ENCODE data around the gene CRBN.
A peak's percentile ranks its signal among the peaks of the same experiment; 100 is the strongest.

The CRBN gene

DNA sequence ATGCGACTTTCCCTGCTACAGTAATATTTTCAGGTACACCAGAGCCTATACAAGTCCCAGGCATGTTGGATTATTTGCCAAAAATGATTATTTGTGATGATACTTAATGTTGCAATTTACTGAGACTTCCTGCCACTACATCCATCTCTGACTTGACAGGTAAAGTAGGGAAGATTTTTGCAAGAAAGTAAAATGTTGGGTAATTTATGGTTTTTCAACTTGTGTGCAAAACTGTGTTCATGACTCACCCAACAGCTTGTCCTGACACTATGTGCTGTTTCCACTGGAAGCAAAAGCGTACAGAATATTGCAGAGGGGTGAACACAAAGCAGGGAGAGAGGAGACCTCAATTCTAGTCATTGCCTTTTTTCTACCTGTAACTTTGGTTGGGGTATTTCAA lies 5.4 kb upstream of the CRBN start:
- no peaks in the 10 kb centered on the region for H3K36me3 ChIP-seq (ENCODE audit: insufficient read depth, low read length)
- H3K27ac ChIP-seq: no peak overlapping the region
- H3K9ac ChIP-seq (ENCODE audit: insufficient read length): no peak overlapping the region
- DNase-seq (ENCODE audit: low read depth, low spot score): no peak
- no peaks in the 10 kb centered on the region for H3K9me3 ChIP-seq (ENCODE audit: low read depth, low read length)
- no peak overlapping the region for H3K4me3 ChIP-seq
- TF ChIP-seq EZH2 (IDR thresholded peaks at IDR 0.05) (no peak), FOXP2 (optimal IDR thresholded peaks at IDR 0.05; ENCODE audit: control extremely low read depth, extremely low read length, insufficient read depth) (no peak), POLR2AphosphoS5 (IDR thresholded peaks at IDR 0.05; ENCODE audit: borderline replicate concordance, low read depth, low read length) (no peak)

GRCh38 chr3:3180456-3180855 lies 965 bp upstream of the CRBN start:
- Histone ChIP-seq H3K36me3 (ENCODE audit: insufficient read depth, low read length) (no peaks in the 10 kb centered on the region), H3K9ac (ENCODE audit: insufficient read length) (no peak overlapping the region), H3K9me3 (ENCODE audit: low read depth, low read length) (no peaks in the 10 kb centered on the region), H3K4me3 (no peak overlapping the region), H3K27ac (no peak overlapping the region)
- DNase-seq (ENCODE audit: low read depth, low spot score): no peak
- TF ChIP-seq POLR2AphosphoS5 (IDR thresholded peaks at IDR 0.05; ENCODE audit: borderline replicate concordance, low read depth, low read length) (no peak), FOXP2 (optimal IDR thresholded peaks at IDR 0.05; ENCODE audit: control extremely low read depth, extremely low read length, insufficient read depth) (no peak), EZH2 (IDR thresholded peaks at IDR 0.05) (no peak)

GRCh38 chr3:3178498-3179328 lies 778 bp downstream of the CRBN start:
- peak overlapping the region; percentile 83 for H3K9ac ChIP-seq (ENCODE audit: insufficient read length)
- no peak for TF ChIP-seq EZH2 (IDR thresholded peaks at IDR 0.05)
- TF ChIP-seq FOXP2 (optimal IDR thresholded peaks at IDR 0.05; ENCODE audit: control extremely low read depth, extremely low read length, insufficient read depth): no peak
- TF ChIP-seq POLR2AphosphoS5 (IDR thresholded peaks at IDR 0.05; ENCODE audit: borderline replicate concordance, low read depth, low read length): no peak
- no peaks in the 10 kb centered on the region for H3K9me3 ChIP-seq (ENCODE audit: low read depth, low read length)
- peak overlapping the region; percentile 88 for H3K4me3 ChIP-seq
- H3K36me3 ChIP-seq (ENCODE audit: insufficient read depth, low read length): peaks cover 4% of the 10 kb centered on the region; the same call in 1 of the 2 replicates
- no peak for DNase-seq (ENCODE audit: low read depth, low spot score)
- H3K27ac ChIP-seq: no peak overlapping the region

GRCh38 chr3:3177861-3178497 lies 1.5 kb downstream of the CRBN start:
- no peak overlapping the region for H3K9ac ChIP-seq (ENCODE audit: insufficient read length)

DNA sequence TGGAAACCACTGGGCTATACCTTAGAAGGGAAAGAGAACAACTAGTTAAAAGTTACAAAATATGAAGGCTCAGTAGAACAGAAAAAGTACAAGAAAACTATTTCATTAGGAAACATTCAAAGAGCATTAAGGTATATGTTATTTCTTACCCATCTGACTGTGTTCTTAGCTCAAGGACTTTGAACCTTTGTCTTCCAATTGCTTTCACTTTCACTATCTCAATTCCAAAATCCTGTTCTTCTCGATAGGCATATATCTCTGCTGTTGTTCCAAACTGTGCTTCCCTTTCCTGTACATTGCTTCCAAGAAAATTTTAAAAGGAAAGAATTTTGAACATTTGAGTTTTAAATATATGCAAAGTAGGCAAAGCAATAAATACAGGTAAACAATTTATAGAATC lies 6.9 kb downstream of the CRBN start:
- Histone ChIP-seq H3K36me3 (ENCODE audit: insufficient read depth, low read length) (peaks cover 22% of the 10 kb centered on the region; the same call in 1 of the 2 replicates), H3K9ac (ENCODE audit: insufficient read length) (no peak overlapping the region), H3K9me3 (ENCODE audit: low read depth, low read length) (no peaks in the 10 kb centered on the region), H3K27ac (peak overlapping the region; percentile 77), H3K4me3 (no peak overlapping the region)
- TF ChIP-seq POLR2AphosphoS5 (IDR thresholded peaks at IDR 0.05; ENCODE audit: borderline replicate concordance, low read depth, low read length) (no peak), FOXP2 (optimal IDR thresholded peaks at IDR 0.05; ENCODE audit: control extremely low read depth, extremely low read length, insufficient read depth) (no peak), EZH2 (IDR thresholded peaks at IDR 0.05) (no peak)
- DNase-seq (ENCODE audit: low read depth, low spot score): no peak

More at GRCh38 chr3:3177861-3178497, 1.5 kb downstream of the CRBN start:
- TF ChIP-seq POLR2AphosphoS5 (IDR thresholded peaks at IDR 0.05; ENCODE audit: borderline replicate concordance, low read depth, low read length) (no peak), EZH2 (IDR thresholded peaks at IDR 0.05) (no peak), FOXP2 (optimal IDR thresholded peaks at IDR 0.05; ENCODE audit: control extremely low read depth, extremely low read length, insufficient read depth) (no peak)
- Histone ChIP-seq H3K9me3 (ENCODE audit: low read depth, low read length) (no peaks in the 10 kb centered on the region), H3K27ac (no peak overlapping the region), H3K4me3 (peak overlapping the region; percentile 88), H3K36me3 (ENCODE audit: insufficient read depth, low read length) (peaks cover 4% of the 10 kb centered on the region; the same call in 1 of the 2 replicates)
- DNase-seq (ENCODE audit: low read depth, low spot score): no peak

DNA sequence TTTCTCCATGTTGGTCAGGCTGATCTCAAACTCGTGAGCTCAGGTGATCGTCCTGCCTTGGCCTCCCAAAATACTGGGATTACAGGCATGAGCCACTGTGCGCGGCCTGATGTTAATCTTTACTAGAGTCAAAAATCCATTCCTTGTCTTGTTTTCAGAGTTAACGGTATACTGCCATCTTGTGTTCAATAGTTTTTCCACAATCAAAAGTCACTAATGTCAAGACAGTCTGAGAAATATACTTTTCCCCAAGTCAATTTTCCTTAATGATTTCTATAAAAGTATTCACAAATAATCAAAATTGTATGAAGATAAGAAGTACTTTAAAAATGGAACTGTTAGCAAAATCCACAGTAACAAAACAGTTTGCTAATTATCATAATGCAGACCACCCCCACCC lies 8.5 kb downstream of the CRBN start:
- peak; percentile 37 for DNase-seq (ENCODE audit: low read depth, low spot score)
- Histone ChIP-seq H3K36me3 (ENCODE audit: insufficient read depth, low read length) (peaks cover 35% of the 10 kb centered on the region), H3K4me3 (no peak overlapping the region), H3K9ac (ENCODE audit: insufficient read length) (no peak overlapping the region), H3K9me3 (ENCODE audit: low read depth, low read length) (no peaks in the 10 kb centered on the region), H3K27ac (no peak overlapping the region)
- TF ChIP-seq EZH2 (IDR thresholded peaks at IDR 0.05) (no peak), FOXP2 (optimal IDR thresholded peaks at IDR 0.05; ENCODE audit: control extremely low read depth, extremely low read length, insufficient read depth) (no peak), POLR2AphosphoS5 (IDR thresholded peaks at IDR 0.05; ENCODE audit: borderline replicate concordance, low read depth, low read length) (no peak)

DNA sequence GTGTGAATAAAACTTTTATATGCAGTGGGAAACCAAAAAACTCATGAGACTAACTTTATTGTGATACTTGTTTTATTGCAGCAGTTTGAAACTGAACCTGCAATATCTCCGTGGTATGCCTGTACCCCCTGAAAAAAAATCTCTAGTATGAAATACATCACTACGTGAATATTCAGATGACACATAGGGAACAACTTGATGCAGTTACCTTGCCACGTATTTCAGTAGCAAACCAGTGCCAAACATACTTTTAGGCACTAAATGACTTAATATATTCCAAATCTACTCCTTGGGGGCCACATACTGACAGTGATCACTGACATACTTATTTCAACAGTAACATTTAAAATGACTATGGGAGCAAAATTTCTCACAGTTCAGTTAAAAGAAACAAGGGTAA lies 13.8 kb downstream of the CRBN start:
- no peak overlapping the region for H3K27ac ChIP-seq
- H3K9me3 ChIP-seq (ENCODE audit: low read depth, low read length): no peaks in the 10 kb centered on the region
- no peak overlapping the region for H3K4me3 ChIP-seq
- TF ChIP-seq POLR2AphosphoS5 (IDR thresholded peaks at IDR 0.05; ENCODE audit: borderline replicate concordance, low read depth, low read length): no peak
- TF ChIP-seq EZH2 (IDR thresholded peaks at IDR 0.05): no peak
- TF ChIP-seq FOXP2 (optimal IDR thresholded peaks at IDR 0.05; ENCODE audit: control extremely low read depth, extremely low read length, insufficient read depth): no peak
- H3K36me3 ChIP-seq (ENCODE audit: insufficient read depth, low read length): peaks cover 36% of the 10 kb centered on the region
- no peak overlapping the region for H3K9ac ChIP-seq (ENCODE audit: insufficient read length)
- DNase-seq (ENCODE audit: low read depth, low spot score): no peak

GRCh38 chr3:3165241-3165640 lies 14.2 kb downstream of the CRBN start:
- Histone ChIP-seq H3K27ac (no peak overlapping the region), H3K36me3 (ENCODE audit: insufficient read depth, low read length) (peaks cover 36% of the 10 kb centered on the region), H3K9me3 (ENCODE audit: low read depth, low read length) (no peaks in the 10 kb centered on the region), H3K4me3 (no peak overlapping the region), H3K9ac (ENCODE audit: insufficient read length) (no peak overlapping the region)
- TF ChIP-seq POLR2AphosphoS5 (IDR thresholded peaks at IDR 0.05; ENCODE audit: borderline replicate concordance, low read depth, low read length) (no peak), FOXP2 (optimal IDR thresholded peaks at IDR 0.05; ENCODE audit: control extremely low read depth, extremely low read length, insufficient read depth) (no peak), EZH2 (IDR thresholded peaks at IDR 0.05) (no peak)
- no peak for DNase-seq (ENCODE audit: low read depth, low spot score)
